Mesodermal cell (in vitro differentiated cells): ENCODE results near the gene CFAP100.

ENCODE experiments used
- H3K27ac ChIP-seq: 2 replicates; pipeline ENCODE4 v1.7.0; 2013; ENCODE audit warnings: mild to moderate bottlenecking, low read depth, low read length, moderate library complexity; ENCODE audit not compliant: severe bottlenecking
- H3K36me3 ChIP-seq: 2 replicates; pipeline ENCODE4 v1.7.1; 2013; ENCODE audit warnings: mild to moderate bottlenecking, low read length, moderate library complexity; ENCODE audit not compliant: control insufficient read depth, insufficient read depth
- H3K4me1 ChIP-seq: one replicate; pipeline ENCODE4 v1.7.1; 2013; ENCODE audit warnings: mild to moderate bottlenecking, low read length; ENCODE audit not compliant: insufficient read depth, control insufficient read depth, poor library complexity, severe bottlenecking
- H3K4me3 ChIP-seq: 2 replicates; pipeline ENCODE4 v1.7.0; 2013; ENCODE audit warnings: low read length, control low read depth, mild to moderate bottlenecking; ENCODE audit not compliant: insufficient read depth, poor library complexity, severe bottlenecking; ENCODE audit errors: extremely low read depth
- H3K9me3 ChIP-seq: 2 replicates; pipeline ENCODE4 v1.7.1; 2013; ENCODE audit warnings: mild to moderate bottlenecking, low read length, moderate library complexity; ENCODE audit not compliant: control insufficient read depth
- WGBS, 2 experiments: methylation state at CpG; one replicate each; pipeline ENCODE4 v1.1.5; 2013; ENCODE audit warnings: missing lambda C conversion rate in 2 of 2; ENCODE audit not compliant: insufficient coverage in 2 of 2; 5-methylcytosine and 5-hydroxymethylcytosine counted together

The CFAP100 gene

GRCh38 chr3:126448136-126448892 is 53.6 kb downstream of the CFAP100 start:
- Histone ChIP-seq H3K36me3 (peaks cover 30% of the 10 kb centered on the region), H3K4me1 (no peaks in the 10 kb centered on the region), H3K27ac (no peak overlapping the region), H3K9me3 (no peaks in the 10 kb centered on the region), H3K4me3 (no peak overlapping the region)
- 94 to 99% methylated on average over 11 to 13 of the region's 17 CpGs for WGBS, 2 experiments

DNA sequence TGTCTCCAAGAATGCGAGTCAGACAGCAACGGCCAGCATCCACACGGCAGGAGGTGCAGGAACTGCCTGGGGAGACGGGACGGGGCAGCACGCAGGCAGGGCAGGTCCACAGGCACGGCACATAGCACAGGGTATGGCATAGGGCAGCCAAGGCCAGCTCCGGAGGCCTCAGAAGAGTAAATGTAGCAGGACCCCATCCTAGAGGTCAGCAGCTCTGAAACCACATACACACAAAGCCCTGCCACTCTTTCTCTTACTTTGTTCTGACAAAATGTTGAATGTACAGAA is 54.1 kb downstream of the CFAP100 start:
- Histone ChIP-seq H3K9me3 (no peaks in the 10 kb centered on the region), H3K4me1 (no peaks in the 10 kb centered on the region), H3K36me3 (peaks cover 32% of the 10 kb centered on the region), H3K27ac (no peak overlapping the region), H3K4me3 (no peak overlapping the region)
- WGBS, 2 experiments, result 82 to 90% methylated on average over 5 to 7 of the region's 8 CpGs

GRCh38 chr3:126449621-126450051 is 54.9 kb downstream of the CFAP100 start:
- no peak overlapping the region for H3K4me3 ChIP-seq
- WGBS, 2 experiments, result 93 to 94% methylated on average over 8 to 11 of the region's 11 CpGs
- H3K36me3 ChIP-seq, result peaks cover 38% of the 10 kb centered on the region
- no peaks in the 10 kb centered on the region for H3K9me3 ChIP-seq
- H3K4me1 ChIP-seq, result no peaks in the 10 kb centered on the region
- H3K27ac ChIP-seq, result no peak overlapping the region

GRCh38 chr3:126450219-126450618 is 55.5 kb downstream of the CFAP100 start:
- Histone ChIP-seq H3K36me3 (peaks cover 44% of the 10 kb centered on the region), H3K27ac (no peak overlapping the region), H3K4me1 (no peaks in the 10 kb centered on the region), H3K4me3 (no peak overlapping the region), H3K9me3 (no peaks in the 10 kb centered on the region)
- WGBS, 2 experiments, result 100% methylated on average over 5 to 7 of the region's 9 CpGs

DNA sequence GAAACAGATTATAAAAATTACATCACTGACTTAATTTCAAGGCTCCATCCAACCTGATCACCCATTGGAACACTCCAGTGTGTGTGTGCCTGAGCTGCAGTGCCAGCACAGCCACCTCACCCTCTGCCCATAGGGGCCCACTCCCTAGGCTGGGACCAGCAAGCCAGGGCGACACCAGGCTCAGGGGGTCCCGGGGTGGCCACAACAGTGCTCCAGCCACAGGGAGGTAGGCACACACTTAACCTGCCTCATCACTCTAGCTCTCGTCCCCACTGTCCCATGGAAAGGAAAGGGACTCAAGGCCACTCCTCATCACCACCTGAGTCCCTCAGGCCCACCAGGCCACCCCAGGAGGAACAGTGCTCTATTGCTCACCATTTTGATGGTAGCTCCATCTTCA is 56.0 kb downstream of the CFAP100 start:
- Histone ChIP-seq H3K4me3 (no peak overlapping the region), H3K9me3 (no peaks in the 10 kb centered on the region), H3K36me3 (peaks cover 47% of the 10 kb centered on the region), H3K27ac (no peak overlapping the region), H3K4me1 (no peaks in the 10 kb centered on the region)
- 96 to 100% methylated on average over 3 of the region's 3 CpGs for WGBS, 2 experiments

GRCh38 chr3:126451511-126451910 is 56.8 kb downstream of the CFAP100 start:
- 96% methylated on average over 10 to 12 of the region's 12 CpGs for WGBS, 2 experiments
- no peak overlapping the region for H3K4me3 ChIP-seq
- H3K36me3 ChIP-seq, result peaks cover 54% of the 10 kb centered on the region
- H3K4me1 ChIP-seq, result no peaks in the 10 kb centered on the region
- no peaks in the 10 kb centered on the region for H3K9me3 ChIP-seq
- no peak overlapping the region for H3K27ac ChIP-seq

DNA sequence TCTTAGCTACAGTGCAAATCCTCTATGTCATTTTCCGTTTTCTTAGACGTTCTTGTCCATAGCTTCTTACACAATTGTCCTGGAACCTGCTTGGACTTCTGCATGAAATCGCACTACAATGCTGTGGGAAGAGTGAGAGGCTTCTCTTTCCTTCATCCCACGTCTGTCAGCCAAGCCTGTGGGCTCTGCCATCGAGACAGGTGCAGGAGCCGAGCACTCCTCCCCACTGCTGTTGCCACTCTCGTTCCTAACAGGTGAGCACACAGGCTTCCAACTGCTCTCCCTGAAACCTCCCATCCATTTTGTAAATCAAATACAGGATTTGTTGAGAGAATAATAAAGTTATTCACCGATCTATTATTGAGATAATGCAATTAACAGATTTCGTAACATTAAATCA is 57.5 kb downstream of the CFAP100 start:
- Histone ChIP-seq H3K27ac (no peak overlapping the region), H3K36me3 (peaks cover 59% of the 10 kb centered on the region), H3K9me3 (no peaks in the 10 kb centered on the region), H3K4me1 (no peaks in the 10 kb centered on the region), H3K4me3 (no peak overlapping the region)
- 91 to 95% methylated on average over 7 to 8 of the region's 9 CpGs for WGBS, 2 experiments

DNA sequence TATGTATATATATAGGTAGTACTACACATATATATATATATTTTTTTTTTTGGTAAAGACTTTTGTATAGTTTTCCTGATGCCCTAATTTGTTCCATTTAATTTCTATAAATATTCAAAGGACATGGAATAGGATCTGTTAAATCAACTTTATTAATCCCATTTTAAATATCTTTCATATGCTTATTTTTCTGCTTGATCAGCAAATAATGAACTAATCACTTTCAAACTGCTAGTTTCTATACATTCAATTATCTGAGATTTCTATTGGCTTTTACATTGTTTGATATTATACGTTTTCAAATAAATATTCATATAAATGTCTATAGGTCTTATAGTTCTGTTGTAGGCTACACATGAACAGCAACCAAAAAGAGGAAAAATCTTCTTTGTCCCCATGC is 59.3 kb downstream of the CFAP100 start:
- no peak overlapping the region for H3K27ac ChIP-seq
- no peak overlapping the region for H3K4me3 ChIP-seq
- H3K36me3 ChIP-seq, result peaks cover 75% of the 10 kb centered on the region
- no peaks in the 10 kb centered on the region for H3K9me3 ChIP-seq
- WGBS, 2 experiments, result no CpG with 5 or more reads among the region's 1 CpG
- no peaks in the 10 kb centered on the region for H3K4me1 ChIP-seq

DNA sequence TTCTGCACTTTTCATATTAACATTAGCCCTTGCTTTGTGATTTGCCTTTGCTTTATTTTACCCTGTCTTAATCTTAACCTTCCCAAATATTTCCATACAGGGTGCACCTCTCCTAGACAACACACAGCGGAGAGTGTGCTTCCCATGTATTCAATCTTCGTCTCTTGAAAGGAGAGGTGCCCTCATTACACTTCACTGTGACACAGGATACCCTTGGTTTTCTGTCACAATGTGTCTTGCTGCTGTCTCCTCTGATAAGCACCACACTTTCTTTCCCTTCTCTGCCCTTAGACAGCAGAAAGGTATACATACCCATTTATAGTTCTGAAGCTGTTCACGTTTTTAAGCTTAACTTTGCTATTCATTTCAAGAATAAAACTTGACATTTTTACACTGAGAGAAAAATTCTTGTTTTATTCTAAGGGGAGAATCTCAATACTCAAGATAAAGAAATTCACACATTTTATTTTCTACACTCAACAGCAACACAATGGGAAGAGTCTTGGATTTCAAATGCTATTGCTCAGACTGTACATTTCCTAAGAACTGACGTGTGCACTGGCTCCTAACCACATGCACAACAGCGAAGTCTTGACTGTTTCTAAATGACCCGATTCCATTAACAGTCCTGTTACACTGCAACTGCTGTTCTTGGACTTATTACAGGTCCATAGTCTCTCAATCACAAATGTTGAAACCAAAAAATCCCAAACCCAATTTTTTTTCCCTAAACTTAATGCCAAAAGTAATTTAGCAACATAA is 59.9 kb downstream of the CFAP100 start:
- peaks cover 80% of the 10 kb centered on the region for H3K36me3 ChIP-seq
- 89 to 97% methylated on average over 5 of the region's 6 CpGs for WGBS, 2 experiments
- H3K9me3 ChIP-seq, result no peaks in the 10 kb centered on the region
- no peaks in the 10 kb centered on the region for H3K4me1 ChIP-seq
- H3K4me3 ChIP-seq, result no peak overlapping the region
- no peak overlapping the region for H3K27ac ChIP-seq

- Histone ChIP-seq H3K36me3 (peaks cover 88% of the 10 kb centered on the region), H3K4me3 (no peak overlapping the region), H3K4me1 (no peaks in the 10 kb centered on the region), H3K27ac (no peak overlapping the region), H3K9me3 (no peaks in the 10 kb centered on the region)
- WGBS, 2 experiments, result 62 to 82% methylated on average over 1 to 3 of the region's 4 CpGs
Observed at GRCh38 chr3:126456211-126456610, 61.5 kb downstream of the CFAP100 start.

- Histone ChIP-seq H3K27ac (no peak overlapping the region), H3K4me3 (no peak overlapping the region), H3K4me1 (no peaks in the 10 kb centered on the region), H3K9me3 (no peaks in the 10 kb centered on the region), H3K36me3 (peaks cover 88% of the 10 kb centered on the region)
- WGBS, 2 experiments, result 89 to 91% methylated on average over 11 of the region's 12 CpGs
Observed at GRCh38 chr3:126456766-126457388, 62.2 kb downstream of the CFAP100 start.
